GM12892 (cell line): Measurements from ENCODE around the gene DOCK9.
"Not testable (repeated sequence)": the region's sequence is repeated elsewhere in the genome, so short reads cannot be mapped to it uniquely, and the experiment has no call there.

Experiments used
- DNase-seq: peaks from one replicate; pipeline ENCODE4 v3.0.0; 2011; ENCODE audit not compliant: insufficient read length
- FAIRE-seq: peaks from 2 replicates; lab custom pipeline; 2011; peaks lifted over from hg19 to GRCh38; lab: Jason Lieb, UNC
- POLR2A ChIP-seq: IDR thresholded peaks from 2 replicates; pipeline ENCODE4 v1.6.1; 2011; ENCODE audit warnings: low read depth, low read length, control low read depth
- POLR2AphosphoS5 ChIP-seq: IDR thresholded peaks from 2 replicates; pipeline ENCODE4 v1.6.1; 2011; ENCODE audit warnings: low read depth, low read length, control low read depth
- TAF1 ChIP-seq: IDR thresholded peaks from 2 replicates; pipeline ENCODE4 v1.6.1; 2011; ENCODE audit warnings: low read depth, mild to moderate bottlenecking, control low read depth, low read length, borderline replicate concordance

The DOCK9 gene

GRCh38 chr13:98765996-98766519 is 211.8 kb downstream of the DOCK9 start:
- DNase-seq (no peak), FAIRE-seq (no peak)
- TF ChIP-seq POLR2AphosphoS5, result no peak
- no peak for TF ChIP-seq POLR2A
- no peak for TF ChIP-seq TAF1

GRCh38 chr13:98761986-98762616 is 215.8 kb downstream of the DOCK9 start:
- DNase-seq (no peak), FAIRE-seq (no peak)
- TF ChIP-seq TAF1 (no peak), POLR2AphosphoS5 (no peak), POLR2A (no peak)

- FAIRE-seq (peak; percentile 87), DNase-seq (no peak)
- TF ChIP-seq POLR2A (no peak), TAF1 (no peak), POLR2AphosphoS5 (no peak)
Observed at GRCh38 chr13:98761126-98761985, 216.5 kb downstream of the DOCK9 start.

GRCh38 chr13:98755729-98756128 is 222.1 kb downstream of the DOCK9 start:
- TF ChIP-seq TAF1 (no peak), POLR2A (no peak), POLR2AphosphoS5 (no peak)
- DNase-seq (no peak), FAIRE-seq (no peak)

- FAIRE-seq (no peak), DNase-seq (no peak)
- TF ChIP-seq POLR2AphosphoS5 (no peak), POLR2A (no peak), TAF1 (no peak)
Observed at GRCh38 chr13:98755116-98755515, 222.7 kb downstream of the DOCK9 start.

GRCh38 chr13:98754468-98754867 is 223.4 kb downstream of the DOCK9 start:
- FAIRE-seq, result not testable (repeated sequence)

GRCh38 chr13:98752467-98753290 is 225.2 kb downstream of the DOCK9 start, which contains the start of gene SLC15A1:
Gene SLC15A1, minus strand, starts transcription at chr13:98752672. Its CDS starts 74 bp downstream, at chr13:98752598.
- no peak for TF ChIP-seq POLR2A
- TF ChIP-seq TAF1, result no peak
- no peak for TF ChIP-seq POLR2AphosphoS5
- FAIRE-seq (no peak), DNase-seq (no peak)

More at GRCh38 chr13:98754468-98754867, 223.4 kb downstream of the DOCK9 start:
- DNase-seq, result not testable (repeated sequence)

GRCh38 chr13:98751861-98752466 is 225.9 kb downstream of the DOCK9 start:
- FAIRE-seq, result no peak
- TF ChIP-seq POLR2AphosphoS5, result no peak
- TF ChIP-seq POLR2A, result no peak
- TF ChIP-seq TAF1, result no peak
- no peak for DNase-seq

- FAIRE-seq, result no peak
- TF ChIP-seq TAF1, result no peak
- TF ChIP-seq POLR2A, result no peak
- TF ChIP-seq POLR2AphosphoS5, result no peak
- DNase-seq, result no peak
Observed at GRCh38 chr13:98751367-98751782, 226.5 kb downstream of the DOCK9 start.

- FAIRE-seq, result no peak
- no peak for DNase-seq
- TF ChIP-seq TAF1, result no peak
- no peak for TF ChIP-seq POLR2A
- TF ChIP-seq POLR2AphosphoS5, result no peak
Observed at GRCh38 chr13:98749501-98749900, 228.4 kb downstream of the DOCK9 start.
